ENCODE results near the gene CPB2.

CPB2 gene, protein sequence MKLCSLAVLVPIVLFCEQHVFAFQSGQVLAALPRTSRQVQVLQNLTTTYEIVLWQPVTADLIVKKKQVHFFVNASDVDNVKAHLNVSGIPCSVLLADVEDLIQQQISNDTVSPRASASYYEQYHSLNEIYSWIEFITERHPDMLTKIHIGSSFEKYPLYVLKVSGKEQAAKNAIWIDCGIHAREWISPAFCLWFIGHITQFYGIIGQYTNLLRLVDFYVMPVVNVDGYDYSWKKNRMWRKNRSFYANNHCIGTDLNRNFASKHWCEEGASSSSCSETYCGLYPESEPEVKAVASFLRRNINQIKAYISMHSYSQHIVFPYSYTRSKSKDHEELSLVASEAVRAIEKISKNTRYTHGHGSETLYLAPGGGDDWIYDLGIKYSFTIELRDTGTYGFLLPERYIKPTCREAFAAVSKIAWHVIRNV

DNA sequence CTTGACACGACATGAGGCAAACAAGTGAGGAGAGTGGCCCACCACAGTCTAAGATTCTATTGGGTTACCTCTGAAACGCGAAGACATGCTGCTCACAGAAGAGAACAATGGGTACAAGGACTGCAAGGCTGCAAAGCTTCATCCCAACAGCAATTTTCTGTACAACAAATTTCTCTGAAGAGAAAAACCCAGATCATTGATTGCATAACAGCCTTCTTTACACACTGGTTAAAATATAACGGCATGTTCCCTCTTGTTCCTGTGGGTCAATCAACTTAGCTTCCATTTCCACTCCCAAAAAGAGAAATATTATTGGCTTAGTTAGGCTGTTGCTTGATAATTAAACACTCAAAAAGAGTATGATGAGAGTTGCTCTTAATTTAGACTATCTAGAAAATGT lies at the start of gene CPB2:
CPB2 (minus strand) TSS at position 166 of the 400 bp plus-strand sequence; CDS start at position 142, 24 bp downstream.
- no peak for DNase-seq
- intact Hi-C loops (cut with DNase I) = no loop called here

GRCh38 chr13:46154136-46154801 lies 49.4 kb upstream of the CPB2 start:
- intact Hi-C loops (cut with DNase I) = no loop called here
- DNase-seq = no peak

DNA sequence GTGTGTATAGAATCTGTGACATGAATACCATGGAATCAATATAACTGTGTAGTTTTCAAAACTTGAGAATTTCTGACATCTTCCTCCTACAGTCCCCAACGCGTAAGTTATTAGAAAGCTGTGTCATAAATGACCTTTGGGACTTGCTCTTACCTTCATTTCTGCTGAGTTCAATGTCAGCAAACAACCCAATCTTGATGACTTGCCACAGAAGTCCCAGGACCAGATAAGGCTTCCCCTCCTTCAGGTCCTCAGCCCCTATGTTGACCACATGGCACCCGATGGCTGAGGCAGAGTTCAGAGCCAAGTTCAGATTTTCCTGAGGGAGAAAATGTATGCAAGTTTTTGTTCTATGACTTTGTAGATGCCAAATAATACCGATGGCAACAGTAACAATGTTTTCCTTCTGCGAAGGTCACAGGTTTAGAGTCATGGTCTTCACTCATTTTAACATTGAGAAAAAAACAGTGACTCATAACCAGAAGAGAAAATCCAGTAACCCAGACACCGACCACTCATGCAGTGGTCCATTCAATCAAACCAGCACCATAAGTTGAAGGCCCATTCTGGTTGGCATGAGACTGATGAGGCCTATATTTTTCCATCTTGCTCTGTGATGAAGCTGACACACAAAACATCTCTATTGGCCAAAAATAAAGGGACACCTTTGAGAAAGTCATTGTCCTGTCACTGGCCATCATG lies 47.9 kb upstream of the CPB2 start:
- DNase-seq = no peak
- intact Hi-C loops (cut with DNase I) = no loop called here

- intact Hi-C loops (cut with DNase I) = no loop called here
- DNase-seq = no peak
These were observed 45.4 kb upstream of the CPB2 start for GRCh38 chr13:46150134-46150693.

DNA sequence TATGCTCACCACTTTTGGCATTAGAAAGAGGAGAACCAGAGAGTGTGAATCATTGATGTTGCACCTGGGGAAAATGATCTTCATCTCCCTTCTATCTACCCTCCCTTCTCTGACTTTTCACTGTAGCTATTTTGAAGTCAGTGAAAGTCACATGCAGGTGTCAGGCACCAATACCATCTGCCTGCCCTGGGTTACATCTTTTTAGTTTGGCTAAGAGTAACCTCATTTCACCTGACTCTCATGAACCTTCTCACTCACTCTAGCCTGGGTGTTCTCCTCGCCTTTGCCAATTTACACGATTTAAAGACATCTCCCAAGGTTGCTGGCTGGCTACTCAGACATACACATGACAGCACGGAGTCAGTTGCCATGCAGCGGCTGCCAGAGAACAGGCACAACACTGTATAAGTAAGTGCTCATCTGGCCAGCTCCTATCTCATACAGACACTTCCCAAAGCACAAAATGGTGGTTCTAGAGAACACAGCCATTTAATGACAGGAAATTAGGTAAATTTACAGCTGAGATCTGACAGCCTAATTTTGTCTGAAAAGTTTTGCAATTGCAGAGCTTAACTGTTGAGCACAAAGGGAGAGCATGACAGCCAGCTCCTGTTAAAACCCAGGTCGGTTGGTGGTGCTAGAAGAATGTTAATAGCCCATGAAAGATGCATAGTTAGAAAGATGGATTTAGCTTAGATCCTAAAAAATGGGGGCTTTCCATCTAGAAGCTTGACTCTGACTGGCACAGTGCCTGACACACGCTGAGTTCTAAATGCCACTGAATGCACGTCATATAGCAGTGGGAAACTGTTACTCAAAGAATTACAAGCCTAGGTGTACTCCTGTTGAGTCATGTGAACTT lies 44.7 kb upstream of the CPB2 start:
- DNase-seq = no peak
- intact Hi-C loops (cut with DNase I) = no loop called here

- peak in 36 of 42 donors; percentile 14 to 70 (median 38) for DNase-seq
- intact Hi-C loops (cut with DNase I) = no loop called here
These were observed 42.1 kb upstream of the CPB2 start for GRCh38 chr13:46146898-46147297.

DNA sequence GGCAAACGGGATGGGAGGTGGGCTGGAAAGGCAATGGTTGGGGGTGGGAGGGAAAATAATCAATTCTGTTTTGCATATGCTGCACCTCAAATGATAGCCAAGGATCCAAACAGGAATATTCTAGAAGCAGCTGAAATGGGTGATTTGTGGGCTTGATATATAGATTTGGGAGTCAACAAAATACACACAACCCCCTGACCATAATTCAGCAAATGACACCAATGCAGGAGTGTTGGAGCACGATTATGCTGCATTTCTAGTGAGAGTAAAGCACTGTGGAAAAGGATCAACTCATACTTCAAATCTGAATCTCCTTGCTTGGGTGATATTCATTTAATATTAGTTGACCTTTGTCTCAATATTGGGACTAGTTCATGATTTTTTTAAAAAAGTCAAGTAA lies 41.1 kb upstream of the CPB2 start:
- intact Hi-C loops (cut with DNase I) = no loop called here
- DNase-seq = no peak

DNA sequence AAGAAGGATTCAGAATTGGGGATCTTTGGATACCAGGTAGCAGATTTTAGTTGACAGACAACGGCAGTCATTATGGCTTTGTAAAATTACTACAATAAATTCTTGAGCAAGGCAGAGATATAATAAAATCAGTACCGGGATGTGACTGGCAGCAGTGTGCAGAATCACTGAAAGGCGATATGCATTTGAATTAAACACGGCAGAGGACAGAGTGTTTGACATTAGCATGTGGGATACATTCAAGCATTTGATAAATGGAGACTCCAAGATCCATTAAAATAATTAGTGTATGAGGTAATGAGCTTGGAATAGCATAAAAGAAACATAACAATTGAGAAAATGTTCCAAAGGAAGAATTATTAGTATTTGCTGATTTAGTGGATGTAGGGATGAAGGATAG lies 40.3 kb upstream of the CPB2 start:
- no peak for DNase-seq
- intact Hi-C loops (cut with DNase I) = no loop called here

DNA sequence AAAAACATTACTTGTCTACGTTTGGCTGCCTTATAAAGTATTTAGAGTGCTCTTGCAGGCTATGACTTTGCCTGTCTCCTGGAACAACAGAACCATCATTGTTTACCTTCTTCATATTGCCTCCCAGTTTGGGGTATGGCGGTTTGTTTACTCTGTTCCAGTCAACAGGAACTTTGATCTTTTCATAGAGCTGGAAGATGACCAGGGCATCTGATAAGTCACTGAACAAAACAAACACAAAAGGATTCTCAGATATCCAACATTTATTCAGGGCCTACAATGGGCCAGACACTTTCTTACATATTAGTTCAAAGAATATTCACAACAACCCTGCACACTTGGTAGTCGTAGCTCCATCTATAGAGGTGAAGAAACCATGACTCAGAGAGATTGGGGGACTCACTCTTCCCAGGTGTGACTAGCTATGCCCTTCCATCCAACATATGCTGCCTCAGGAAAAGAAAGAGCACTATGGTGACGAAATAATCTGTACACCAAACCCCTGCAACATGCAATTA lies 38.4 kb upstream of the CPB2 start:
- no peak for DNase-seq
- intact Hi-C loops (cut with DNase I) = no loop called here

DNA sequence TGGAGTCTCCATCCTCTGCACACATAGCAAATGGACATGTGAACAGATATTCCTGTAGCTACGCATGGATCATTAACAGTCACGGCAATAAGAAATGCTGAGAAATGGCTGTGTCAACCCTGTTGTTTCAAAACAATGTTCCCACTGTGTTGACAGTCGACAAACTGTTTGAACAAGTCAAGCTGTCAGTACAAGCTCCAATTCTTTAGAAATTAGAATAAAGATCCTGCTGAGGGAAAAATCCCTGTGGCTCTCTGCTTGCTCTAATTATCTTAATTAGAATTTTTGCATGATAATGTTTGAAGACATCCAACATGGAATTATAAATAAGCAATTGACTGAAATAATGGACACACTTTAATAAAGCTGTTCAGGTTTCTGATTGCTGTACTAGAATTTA lies 37.9 kb upstream of the CPB2 start:
- DNase-seq = no peak
- intact Hi-C loops (cut with DNase I) = no loop called here

GRCh38 chr13:46140044-46140443 lies 35.2 kb upstream of the CPB2 start:
- intact Hi-C loops (cut with DNase I) = no loop called here
- DNase-seq = no peak

GRCh38 chr13:46137627-46138317 lies 32.9 kb upstream of the CPB2 start:
- no peak for DNase-seq
- intact Hi-C loops (cut with DNase I) = no loop called here

GRCh38 chr13:46136688-46137087 lies 31.9 kb upstream of the CPB2 start:
- intact Hi-C loops (cut with DNase I) = no loop called here
- no peak for DNase-seq

DNA sequence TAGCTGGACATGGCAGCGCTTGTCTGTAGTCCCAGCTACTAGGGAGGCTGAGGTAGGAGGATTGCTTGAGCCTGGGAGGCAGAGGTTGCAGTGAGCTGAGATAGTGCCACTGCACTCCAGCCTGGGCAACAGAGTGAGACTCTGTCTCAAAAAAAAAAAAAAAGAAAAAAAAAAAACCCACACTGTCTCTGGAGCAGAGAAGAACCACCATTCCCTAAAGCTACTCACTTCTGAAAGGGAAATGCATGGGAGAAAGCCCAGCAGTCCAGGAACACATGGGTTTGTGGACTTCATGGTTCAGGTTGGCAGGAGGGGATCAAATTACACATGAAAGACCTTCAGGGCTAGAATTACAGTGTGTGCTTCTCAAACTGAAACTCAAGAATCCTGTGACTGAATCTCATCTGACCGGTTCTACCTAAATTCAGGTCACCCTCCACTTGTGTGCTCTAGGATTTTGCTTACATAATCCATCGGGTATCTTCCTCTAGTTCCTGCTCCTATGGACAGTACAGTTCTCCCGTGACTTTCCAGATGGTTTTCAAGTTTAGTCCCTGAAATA lies 30.2 kb upstream of the CPB2 start:
- intact Hi-C loops (cut with DNase I) = no loop called here
- DNase-seq = no peak

DNA sequence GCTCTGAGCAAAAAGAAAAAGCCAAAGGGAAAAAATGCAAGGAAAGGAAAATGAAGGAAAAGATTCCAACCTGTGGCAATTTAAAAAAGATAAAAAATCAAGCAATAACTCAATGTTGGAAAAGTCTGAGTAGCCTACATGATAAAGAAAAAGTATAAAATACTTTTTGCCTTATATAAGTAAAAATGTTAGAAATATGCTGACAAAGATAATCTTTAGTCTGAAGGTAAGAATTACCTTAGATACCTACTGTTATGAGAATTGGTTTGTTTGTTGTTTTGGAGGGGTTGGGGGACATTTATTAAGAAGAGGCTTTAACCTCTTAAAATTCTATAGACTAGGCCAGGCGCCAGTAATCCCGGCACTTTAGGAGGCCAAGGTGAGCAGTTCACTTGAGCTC lies 29.7 kb upstream of the CPB2 start:
- DNase-seq = no peak
- intact Hi-C loops (cut with DNase I) = no loop called here

DNA sequence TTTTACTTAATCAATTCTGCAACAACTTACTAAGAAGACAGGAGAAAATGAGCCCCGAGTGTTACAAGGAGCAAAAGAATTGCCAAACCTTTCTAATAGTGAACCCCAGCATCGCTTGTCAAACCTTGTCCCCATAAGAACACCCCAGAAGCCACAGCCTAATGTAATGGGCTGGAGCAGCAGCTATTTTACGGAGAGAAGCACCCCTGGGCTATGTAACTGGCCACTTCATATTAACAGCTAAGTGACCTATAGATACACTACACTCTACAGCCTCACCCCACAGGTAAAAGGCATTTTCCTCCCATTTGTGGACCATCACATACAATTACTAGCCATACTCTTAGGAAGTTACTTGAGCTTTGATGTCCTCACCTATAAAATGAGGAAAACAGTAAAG lies 27.3 kb upstream of the CPB2 start:
- DNase-seq = no peak
- intact Hi-C loops (cut with DNase I) = no loop called here

GRCh38 chr13:46131705-46132104 lies 26.9 kb upstream of the CPB2 start:
- intact Hi-C loops (cut with DNase I) = no loop called here
- DNase-seq = no peak
